MCF 10A (cell line): Measurements from ENCODE around the gene ITGA6. TPM values are rescaled to one million over a fixed set of nuclear protein-coding genes. Genes with fewer than 3 reads are reported as not detected.
"Not testable (repeated sequence)": the region's sequence is repeated elsewhere in the genome, so short reads cannot be mapped to it uniquely, and the experiment has no call there.

Experiments
- BruUV-seq: library from RNA; stranded (reverse); fragments of 400-500 nt; replicated peaks from 2 replicates; lab custom pipeline; 2021; lab: Mats Ljungman, UMichigan
- CTCF ChIA-PET: fragments of 300-600 bp; sonication (Branson Sonifier 250); formaldehyde crosslinking; extraction: SDS; loops from one replicate; lab custom pipeline; 2021; ENCODE audit warnings: antibody characterized with exemption, inconsistent platforms; lab: Yijun Ruan, JAX
- POLR2A ChIA-PET: fragments of 300-600, 350-650 bp; sonication (Branson Sonifier 250); formaldehyde crosslinking; extraction: SDS; loops from one replicate; lab custom pipeline; 2020; ENCODE audit warnings: antibody characterized with exemption, inconsistent platforms; lab: Yijun Ruan, JAX
- DNase-seq: peaks from one replicate; pipeline ENCODE4 v3.0.0-alpha.2; 2018; ENCODE audit not compliant: unreplicated experiment
- H3K27ac Mint-ChIP-seq: one replicate; pipeline ENCODE4 v1.8.0; 2022; ENCODE audit warnings: mild to moderate bottlenecking, low read depth, mixed read lengths; ENCODE audit not compliant: unreplicated experiment
- H3K27me3 Mint-ChIP-seq: one replicate; pipeline ENCODE4 v1.8.0; 2022; ENCODE audit warnings: mixed read lengths; ENCODE audit not compliant: insufficient read depth, unreplicated experiment
- H3K36me3 Mint-ChIP-seq: one replicate; pipeline ENCODE4 v1.8.0; 2022; ENCODE audit warnings: mild to moderate bottlenecking, moderate library complexity, mixed read lengths; ENCODE audit not compliant: insufficient read depth, unreplicated experiment
- H3K4me1 Mint-ChIP-seq: one replicate; pipeline ENCODE4 v1.8.0; 2022; ENCODE audit warnings: mixed read lengths; ENCODE audit not compliant: insufficient read depth, unreplicated experiment
- H3K4me3 Mint-ChIP-seq: one replicate; pipeline ENCODE4 v1.8.0; 2022; ENCODE audit warnings: mild to moderate bottlenecking, moderate library complexity, mixed read lengths; ENCODE audit not compliant: unreplicated experiment
- H3K9me3 Mint-ChIP-seq: one replicate; pipeline ENCODE4 v1.8.0; 2022; ENCODE audit warnings: mixed read lengths; ENCODE audit not compliant: unreplicated experiment
- CTCF ChIP-seq: fragments of 200-600 bp; IDR thresholded peaks from one replicate; pipeline ENCODE4 v1.8.0; 2022; ENCODE audit warnings: antibody characterized with exemption, mild to moderate bottlenecking; ENCODE audit not compliant: unreplicated experiment
- intact Hi-C: fragments of 100-400 bp; cut with micrococcal nuclease; formaldehyde crosslinking; loops from 2 replicates; pipeline ENCODE4 v1.14.1; 2022
- total RNA-seq: library from RNA; stranded (reverse); gene quantifications from 2 replicates; pipeline ENCODE4 v1.2.3, GENCODE V29; 2022

Gene ITGA6
- total RNA-seq, 1 experiment from 2014 or later, result 315 TPM

- POLR2A ChIA-PET, result interaction anchor here (0.7 to 1.0 kb wide), 4 partner anchors 12 to 327 kb away, joined by 3 to 7 read pairs (median 4); no protein-coding TSS in a partner anchor
- no peak overlapping the region for H3K27ac Mint-ChIP-seq
- CTCF ChIA-PET, result interaction anchor here (0.7 kb wide), 1 partner anchor 1256 kb away, joined by 3 read pairs; no protein-coding TSS in a partner anchor
- BruUV-seq, result no TSS peak
- H3K4me3 Mint-ChIP-seq, result no peak overlapping the region
- no peaks in the 10 kb centered on the region for H3K9me3 Mint-ChIP-seq
- no peaks in the 10 kb centered on the region for H3K36me3 Mint-ChIP-seq
- no peaks in the 10 kb centered on the region for H3K27me3 Mint-ChIP-seq
- no peak for DNase-seq
- intact Hi-C loops, result no loop called here
- H3K4me1 Mint-ChIP-seq, result no peaks in the 10 kb centered on the region
- no peak for TF ChIP-seq CTCF
These were observed 113.0 kb downstream of the ITGA6 start for GRCh38 chr2:172540421-172540820.

DNA sequence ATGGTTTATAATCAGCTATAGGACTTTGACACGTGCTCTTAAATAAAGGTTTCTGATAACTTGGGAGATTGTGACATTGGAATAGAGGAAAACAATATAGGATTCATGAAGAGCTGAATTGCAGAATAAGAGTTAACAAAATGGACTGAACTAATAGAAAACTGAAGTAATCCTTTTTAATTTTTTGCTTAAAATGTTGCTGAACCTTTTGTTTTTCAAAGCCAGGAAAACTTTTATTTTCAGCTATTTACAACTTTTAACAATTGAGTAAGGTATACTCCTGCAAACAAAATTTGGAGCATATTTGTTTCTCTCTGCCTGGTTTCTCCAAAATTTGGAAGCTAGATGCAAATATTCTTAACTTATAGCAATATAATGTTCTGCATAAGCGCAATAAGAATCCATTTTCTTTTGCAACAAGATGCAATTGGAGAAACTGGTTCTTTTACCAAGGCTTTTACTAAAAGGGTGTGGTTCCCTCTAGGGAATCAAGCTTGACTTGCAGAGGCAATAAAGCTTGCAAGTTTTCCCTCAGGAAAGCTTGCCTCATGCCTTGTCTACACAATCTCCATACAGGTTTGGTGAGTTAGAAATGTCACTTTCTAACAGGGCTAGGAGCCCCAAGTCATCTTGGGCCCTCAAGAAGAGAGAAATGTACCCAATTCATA lies 118.2 kb downstream of the ITGA6 start:
- Mint-ChIP-seq H3K27ac (no peak overlapping the region), H3K36me3 (no peaks in the 10 kb centered on the region), H3K27me3 (no peaks in the 10 kb centered on the region), H3K4me1 (no peaks in the 10 kb centered on the region), H3K4me3 (no peak overlapping the region), H3K9me3 (no peaks in the 10 kb centered on the region)
- BruUV-seq, result no TSS peak
- DNase-seq, result no peak
- ChIA-PET CTCF (no interaction called here), POLR2A (interaction anchor here (0.5 to 2.2 kb wide), 3 partner anchors 11 to 443 kb away, joined by 3 to 6 read pairs (median 4); partner anchors contain the start of genes DLX2 and PDK1)
- intact Hi-C loops, result no loop called here
- no peak for TF ChIP-seq CTCF

DNA sequence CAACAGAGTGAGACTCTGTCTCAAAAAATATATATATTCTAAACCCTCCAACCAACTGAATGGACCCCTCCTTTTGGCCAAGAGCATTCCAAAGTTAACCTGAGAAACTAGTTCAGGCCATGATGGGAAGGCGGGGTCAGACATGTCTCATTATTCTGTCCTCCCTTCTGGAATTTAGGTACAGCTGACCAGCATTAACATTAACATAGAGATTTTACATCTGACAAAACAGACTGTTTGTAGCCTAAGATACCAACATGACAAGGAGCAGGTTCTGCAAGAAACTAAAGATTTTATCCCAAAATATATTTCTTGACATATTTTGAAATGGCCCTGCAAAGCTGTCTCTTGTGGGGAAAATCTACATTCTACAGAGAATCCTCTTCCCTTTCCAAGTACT lies 121.7 kb downstream of the ITGA6 start:
- BruUV-seq, result no TSS peak
- CTCF ChIA-PET, result interaction anchor here (0.7 kb wide), 1 partner anchor 107 kb away, joined by 3 read pairs; no protein-coding TSS in a partner anchor
- intact Hi-C loops, result no loop called here

DNA sequence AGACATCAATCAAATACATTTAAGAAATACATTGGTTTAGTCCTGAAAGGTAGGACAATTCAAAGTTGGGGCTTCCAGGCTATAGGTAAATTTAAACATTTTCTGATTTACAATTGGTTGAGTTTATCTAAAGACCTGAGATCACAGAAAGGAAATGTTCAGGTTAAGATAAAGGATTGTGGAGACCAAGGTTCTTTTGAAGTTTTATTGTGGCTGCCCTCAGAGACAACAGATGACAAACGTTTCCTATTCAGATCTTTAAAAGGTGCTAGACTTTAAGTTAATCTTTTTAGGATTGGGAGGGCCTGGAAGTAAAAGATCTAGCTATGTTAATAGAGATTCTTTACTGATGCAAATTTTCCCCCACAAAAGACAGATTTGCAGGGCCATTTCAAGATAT lies 122.4 kb downstream of the ITGA6 start:
- H3K36me3 Mint-ChIP-seq, H3K27me3 Mint-ChIP-seq, H3K4me3 Mint-ChIP-seq, H3K9me3 Mint-ChIP-seq, BruUV-seq, CTCF ChIA-PET, H3K27ac Mint-ChIP-seq, DNase-seq, intact Hi-C loops: not testable (repeated sequence)
- POLR2A ChIA-PET, result interaction anchor here (0.7 kb wide), 1 partner anchor 318 kb away, joined by 3 read pairs; no protein-coding TSS in a partner anchor
- peaks cover 18% of the 10 kb centered on the region for H3K4me1 Mint-ChIP-seq

More for the DNA sequence above, 121.7 kb downstream of the ITGA6 start:
- no peaks in the 10 kb centered on the region for H3K9me3 Mint-ChIP-seq
- no peaks in the 10 kb centered on the region for H3K27me3 Mint-ChIP-seq
- no peak for DNase-seq
- POLR2A ChIA-PET, result no interaction called here
- H3K36me3 Mint-ChIP-seq, result no peaks in the 10 kb centered on the region
- peaks cover 14% of the 10 kb centered on the region for H3K4me1 Mint-ChIP-seq
- no peak for TF ChIP-seq CTCF
- no peak overlapping the region for H3K4me3 Mint-ChIP-seq
- H3K27ac Mint-ChIP-seq, result no peak overlapping the region
